ENCODE data around the gene RNF133. TPM values are rescaled to one million over a fixed set of nuclear protein-coding genes. Genes with fewer than 3 reads are reported as not detected.

RNF133 gene
- total RNA-seq, 6 donors from 2014 or later: 1.0 to 22.0 (median 3.9) TPM

- Histone ChIP-seq H3K36me3 (no peaks in the 10 kb centered on the region), H3K27ac (no peak overlapping the region), H3K4me3 (no peak overlapping the region), H3K27me3 (no peaks in the 10 kb centered on the region), H3K9me3 (no peaks in the 10 kb centered on the region), H3K4me1 (no peaks in the 10 kb centered on the region)
- WGBS, 2 donors: 79 to 81% methylated on average over 4 of the region's 4 CpGs
- no peak for TF ChIP-seq POLR2AphosphoS5 (IDR thresholded peaks at IDR 0.05)
- TF ChIP-seq POLR2A (IDR thresholded peaks at IDR 0.05): no peak
- no peak for TF ChIP-seq CTCF (IDR thresholded peaks at IDR 0.05)
- no peak for TF ChIP-seq EP300 (IDR thresholded peaks at IDR 0.05)
- ATAC-seq (ENCODE audit: low FRiP score in 2 of 2) (no peak), DNase-seq (no peak)
These were observed 20.2 kb upstream of the RNF133 start for GRCh38 chr7:122719010-122719578.

DNA sequence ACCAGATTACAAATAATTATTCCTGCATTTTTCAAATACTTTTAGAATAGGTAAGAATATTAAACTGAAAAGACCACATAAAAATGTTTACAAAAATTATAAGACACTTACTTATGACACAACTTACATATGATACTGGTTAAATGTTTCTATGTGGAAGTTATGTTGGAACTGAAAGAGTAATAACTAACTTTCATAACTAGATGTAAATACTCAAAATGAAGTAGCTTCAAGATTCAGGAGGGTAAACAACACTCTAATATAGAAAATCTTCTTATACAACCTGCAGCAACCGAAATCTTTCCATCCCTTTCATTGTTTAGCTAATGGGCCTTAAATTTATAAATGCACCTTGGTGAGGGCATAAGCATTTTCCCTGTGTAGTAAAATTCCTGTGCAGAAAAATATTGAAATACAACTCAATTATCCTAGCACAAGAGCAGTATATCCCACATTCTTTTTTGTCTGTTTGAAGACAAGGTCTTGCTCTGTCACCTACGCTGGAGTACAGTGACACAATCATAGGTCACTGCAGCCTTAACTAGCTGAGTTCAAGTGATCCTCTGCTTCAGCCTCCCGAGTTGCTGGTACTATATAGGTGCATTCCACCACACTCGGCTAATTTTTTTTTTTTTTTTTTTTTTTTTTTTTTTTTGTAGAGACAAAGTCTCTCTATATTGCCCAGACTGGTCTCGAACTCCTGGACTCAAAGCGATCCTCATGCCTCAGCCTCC is 18.6 kb upstream of the RNF133 start:
- Histone ChIP-seq H3K9me3 (no peaks in the 10 kb centered on the region), H3K4me3 (no peak overlapping the region), H3K36me3 (no peaks in the 10 kb centered on the region), H3K4me1 (no peaks in the 10 kb centered on the region), H3K27me3 (no peaks in the 10 kb centered on the region), H3K27ac (no peak overlapping the region)
- 75 to 79% methylated on average over 6 of the region's 6 CpGs for WGBS, 2 donors
- DNase-seq (no peak), ATAC-seq (ENCODE audit: low FRiP score in 2 of 2) (no peak)
- TF ChIP-seq POLR2AphosphoS5 (IDR thresholded peaks at IDR 0.05) (no peak), CTCF (IDR thresholded peaks at IDR 0.05) (no peak), EP300 (IDR thresholded peaks at IDR 0.05) (no peak), POLR2A (IDR thresholded peaks at IDR 0.05) (no peak)

DNA sequence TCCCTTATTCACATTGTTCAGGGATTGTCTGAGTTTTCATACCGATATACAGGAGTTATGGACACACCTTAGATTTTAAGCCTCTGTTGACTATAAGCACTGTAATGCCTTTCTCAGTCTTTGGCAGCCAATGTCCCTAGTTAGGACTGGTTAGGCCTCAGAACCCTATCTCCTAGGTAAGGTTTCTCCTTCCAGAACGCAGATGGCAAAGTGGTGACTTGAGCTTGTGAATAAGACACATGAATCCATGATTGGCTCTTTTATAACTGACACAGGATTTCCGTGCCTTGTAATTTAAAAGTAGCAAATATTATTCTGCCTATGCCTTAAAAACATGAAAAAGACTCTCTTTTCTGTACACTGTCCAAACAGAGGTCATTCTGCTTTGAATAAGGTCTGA is 16.3 kb upstream of the RNF133 start:
- TF ChIP-seq CTCF (IDR thresholded peaks at IDR 0.05) (no peak), EP300 (IDR thresholded peaks at IDR 0.05) (no peak), POLR2A (IDR thresholded peaks at IDR 0.05) (no peak), POLR2AphosphoS5 (IDR thresholded peaks at IDR 0.05) (no peak)
- 75 to 97% methylated on average over 3 of the region's 3 CpGs for WGBS, 2 donors

DNA sequence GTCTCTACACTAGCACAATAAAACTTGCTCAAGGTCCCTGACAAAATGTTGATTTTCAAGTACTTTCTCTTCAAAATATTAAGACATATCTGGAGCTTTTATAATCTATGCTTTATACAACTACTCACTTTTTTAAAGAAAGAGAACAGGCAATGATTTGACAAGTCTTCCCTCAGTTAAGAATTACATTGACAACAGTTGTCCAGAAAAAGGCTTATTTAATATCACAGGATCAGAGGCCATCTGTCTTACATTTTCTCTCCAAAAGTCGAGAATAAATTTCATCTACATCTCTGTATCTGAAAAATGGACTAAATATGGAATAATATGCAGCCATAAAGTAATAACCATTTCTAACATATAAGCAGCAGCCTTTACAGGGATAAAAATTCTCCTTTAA is 12.0 kb upstream of the RNF133 start:
- no peaks in the 10 kb centered on the region for H3K27me3 ChIP-seq
- no peaks in the 10 kb centered on the region for H3K9me3 ChIP-seq
- no peak for DNase-seq
- TF ChIP-seq CTCF (IDR thresholded peaks at IDR 0.05) (no peak), POLR2AphosphoS5 (IDR thresholded peaks at IDR 0.05) (no peak), EP300 (IDR thresholded peaks at IDR 0.05) (no peak), POLR2A (IDR thresholded peaks at IDR 0.05) (no peak)
- no peaks in the 10 kb centered on the region for H3K36me3 ChIP-seq
- H3K27ac ChIP-seq: no peak overlapping the region
- H3K4me1 ChIP-seq: no peaks in the 10 kb centered on the region
- no peak overlapping the region for H3K4me3 ChIP-seq
- 85 to 93% methylated on average over 1 of the region's 1 CpG for WGBS, 2 donors
- ATAC-seq (ENCODE audit: low FRiP score in 2 of 2): no peak

More for the DNA sequence above, 16.3 kb upstream of the RNF133 start:
- no peak for ATAC-seq (ENCODE audit: low FRiP score in 2 of 2)
- no peak for DNase-seq
- H3K36me3 ChIP-seq: no peaks in the 10 kb centered on the region
- no peak overlapping the region for H3K4me3 ChIP-seq
- H3K4me1 ChIP-seq: no peaks in the 10 kb centered on the region
- no peak overlapping the region for H3K27ac ChIP-seq
- H3K9me3 ChIP-seq: no peaks in the 10 kb centered on the region
- H3K27me3 ChIP-seq: no peaks in the 10 kb centered on the region

All from upper lobe of left lung (tissue), 6 donors.